ENCODE measurements around the gene ST8SIA6.

DNA sequence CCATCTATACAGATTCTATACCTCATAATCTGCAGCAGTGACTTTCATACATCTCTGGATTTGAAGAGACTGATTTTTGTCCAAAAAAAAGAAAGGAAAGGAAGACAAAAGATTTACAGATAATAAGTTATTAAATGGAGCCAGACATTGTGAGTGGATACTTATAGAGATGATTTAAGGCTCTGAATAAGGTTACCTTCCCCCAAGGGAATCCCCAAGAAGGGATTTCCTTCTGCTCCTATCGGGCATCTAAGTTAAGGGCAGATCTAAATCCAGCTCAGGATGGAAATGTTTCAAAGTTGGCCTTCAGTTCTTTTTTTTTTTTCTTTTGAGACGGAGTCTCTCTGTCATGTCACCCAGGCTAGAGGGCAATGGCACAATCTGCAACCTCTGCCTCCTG, 97.6 kb downstream of the ST8SIA6 start:
- TF ChIP-seq POLR2A (IDR thresholded peaks at IDR 0.05; ENCODE audit: low read depth, low read length) = no peak
- no peak for TF ChIP-seq POLR2AphosphoS5 (IDR thresholded peaks at IDR 0.05; ENCODE audit: low read depth, low read length)
- TF ChIP-seq TAF1 (IDR thresholded peaks at IDR 0.05; ENCODE audit: borderline replicate concordance, low read depth, low read length) = no peak
